ENCODE measurements around the gene USF2.

USF2 gene

GRCh38 chr19:35303357-35303915 lies 34.7 kb downstream of the USF2 start:
- no peak for DNase-seq

- no peak for DNase-seq
These were observed 35.3 kb downstream of the USF2 start for GRCh38 chr19:35304036-35304435.

GRCh38 chr19:35305181-35305580 lies 36.4 kb downstream of the USF2 start:
- no peak for DNase-seq

GRCh38 chr19:35306473-35307246 lies 37.9 kb downstream of the USF2 start:
- no peak for DNase-seq

- no peak for DNase-seq
These were observed 39.2 kb downstream of the USF2 start for GRCh38 chr19:35307931-35308330.

GRCh38 chr19:35308910-35309309 lies 40.1 kb downstream of the USF2 start:
- DNase-seq = no peak

GRCh38 chr19:35309481-35310279 lies 40.9 kb downstream of the USF2 start:
- no peak for DNase-seq

GRCh38 chr19:35310331-35310730 lies 41.6 kb downstream of the USF2 start:
- DNase-seq = no peak

GRCh38 chr19:35310811-35311465 lies 42.2 kb downstream of the USF2 start:
- no peak for DNase-seq

- no peak for DNase-seq
These were observed 43.3 kb downstream of the USF2 start for GRCh38 chr19:35311901-35312665.

- no peak for DNase-seq
These were observed 44.8 kb downstream of the USF2 start for GRCh38 chr19:35313587-35313986.

- DNase-seq = no peak
These were observed 45.3 kb downstream of the USF2 start for GRCh38 chr19:35314031-35314430.

- no peak for DNase-seq
These were observed 46.2 kb downstream of the USF2 start for GRCh38 chr19:35314858-35315470.

- DNase-seq = no peak
These were observed 47.1 kb downstream of the USF2 start for GRCh38 chr19:35315883-35316282.

- DNase-seq = no peak
These were observed 47.8 kb downstream of the USF2 start for GRCh38 chr19:35316560-35316959.

- DNase-seq = no peak
These were observed 48.8 kb downstream of the USF2 start for GRCh38 chr19:35317464-35318043.

GRCh38 chr19:35318679-35319448 lies 50.1 kb downstream of the USF2 start:
- DNase-seq = no peak

- DNase-seq = no peak
These were observed 51.4 kb downstream of the USF2 start for GRCh38 chr19:35320065-35320713.

GRCh38 chr19:35321291-35321690 lies 52.5 kb downstream of the USF2 start:
- DNase-seq = no peak

GRCh38 chr19:35322014-35322413 lies 53.3 kb downstream of the USF2 start:
- no peak for DNase-seq
